NCI-H128 (cell line): ENCODE data around the gene GATB.

Experiments
- DNase-seq: peaks from one replicate; lab custom pipeline; 2025; ENCODE audit not compliant: unreplicated experiment; lab: John Stamatoyannopoulos, UW

GATB gene

GRCh38 chr4:151700566-151701316, 60.1 kb downstream of the GATB start:
- DNase-seq = no peak

- no peak for DNase-seq
Observed at GRCh38 chr4:151698213-151698612, 62.6 kb downstream of the GATB start.

GRCh38 chr4:151694961-151695720, 65.7 kb downstream of the GATB start:
- no peak for DNase-seq

DNA sequence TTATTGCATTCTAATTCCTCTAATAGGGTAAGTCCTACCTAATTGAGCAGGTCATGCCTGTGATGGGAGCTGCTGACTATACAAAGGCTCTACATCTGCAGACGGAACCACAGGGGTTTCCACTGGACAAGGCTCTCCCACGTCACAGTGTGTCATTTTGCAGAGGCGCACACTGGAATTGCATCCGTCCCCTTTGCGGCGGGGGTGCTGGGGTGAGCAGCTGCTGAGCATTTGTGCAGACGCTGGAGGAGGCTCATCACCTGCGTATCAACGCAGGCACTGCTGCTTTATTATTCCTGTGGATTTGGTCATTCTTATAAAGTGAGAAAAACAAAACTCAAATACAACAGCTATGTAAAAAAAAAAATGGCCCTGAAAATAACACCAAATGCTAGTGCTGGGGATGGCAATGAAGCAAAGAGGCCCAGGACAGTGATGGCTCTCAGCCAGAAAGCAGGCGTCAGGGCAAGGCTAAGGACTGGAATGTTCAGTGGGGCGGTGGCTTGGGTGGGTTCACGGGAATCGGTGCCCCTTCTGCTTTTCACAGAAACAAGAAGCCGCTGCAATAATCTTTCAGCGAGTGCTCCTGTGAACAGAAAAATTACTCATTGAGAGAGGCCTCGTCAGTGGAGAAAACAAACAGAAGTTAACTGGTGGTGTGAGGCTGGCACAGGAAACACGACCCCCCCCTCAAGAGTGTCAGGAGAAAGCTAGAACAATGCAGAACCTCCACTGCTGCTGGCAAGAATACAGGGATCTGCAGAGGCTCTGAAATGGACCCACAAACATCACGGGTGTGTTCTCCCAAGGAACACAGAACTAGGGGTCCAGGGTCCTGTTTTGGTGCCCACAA, 67.8 kb downstream of the GATB start:
- DNase-seq = no peak

GRCh38 chr4:151692443-151692782, 68.4 kb downstream of the GATB start:
- no peak for DNase-seq

DNA sequence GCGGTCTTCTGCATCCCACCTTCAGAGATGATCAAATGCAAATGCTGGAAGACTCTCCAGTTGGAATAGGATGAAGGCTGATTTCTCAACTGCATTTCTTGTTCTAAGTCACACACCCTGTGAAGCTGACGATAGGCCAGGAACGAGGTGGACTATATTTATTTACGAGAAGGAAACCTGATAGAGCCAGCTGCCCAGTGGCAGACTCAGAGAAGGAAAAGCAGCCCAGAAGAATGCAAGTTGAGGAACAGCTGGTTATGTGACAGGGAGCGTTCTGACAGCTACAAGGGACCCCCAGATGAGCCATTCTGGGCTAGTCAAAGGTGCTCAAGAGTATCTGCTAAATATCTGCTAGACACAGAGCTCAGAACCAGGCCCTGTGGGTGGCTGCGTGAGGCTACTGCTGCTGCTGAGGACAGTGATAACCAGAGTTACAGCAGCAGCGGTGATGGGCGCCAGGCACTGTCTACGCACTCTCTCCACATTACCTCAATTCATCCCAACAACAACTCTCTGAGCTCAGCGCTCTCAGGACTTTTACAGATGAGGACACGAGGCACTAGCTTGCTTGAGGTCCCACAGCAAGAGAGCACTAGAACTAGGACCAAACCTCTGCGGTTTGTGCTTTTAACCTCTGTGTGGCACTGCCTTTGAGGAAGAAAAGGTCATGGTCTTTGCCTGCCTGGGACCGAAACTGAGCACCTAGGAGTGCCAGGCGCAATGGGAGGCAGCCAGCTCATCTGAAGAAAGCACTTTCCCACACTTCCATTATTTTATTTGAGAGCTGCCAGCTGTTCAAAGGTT, 69.0 kb downstream of the GATB start:
- no peak for DNase-seq

GRCh38 chr4:151690876-151691275, 69.9 kb downstream of the GATB start:
- no peak for DNase-seq

GRCh38 chr4:151690164-151690870, 70.5 kb downstream of the GATB start:
- no peak for DNase-seq

- DNase-seq = no peak
Observed at GRCh38 chr4:151689211-151689991, 71.4 kb downstream of the GATB start.

DNA sequence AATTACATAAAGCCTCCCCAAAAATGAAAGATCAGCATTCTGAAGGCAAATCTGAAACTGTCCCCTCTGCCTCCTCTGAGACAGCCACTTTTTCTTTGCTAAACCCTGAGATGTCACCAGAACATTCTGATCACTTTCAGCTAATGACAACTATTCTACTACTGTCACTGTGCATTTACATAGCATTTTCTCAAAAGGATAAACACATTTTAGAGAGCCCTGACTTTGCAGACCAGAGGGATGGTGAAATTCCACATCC, 72.1 kb downstream of the GATB start:
- DNase-seq = no peak

GRCh38 chr4:151688003-151688784, 72.6 kb downstream of the GATB start:
- DNase-seq = no peak

- no peak for DNase-seq
Observed at GRCh38 chr4:151687021-151687640, 73.7 kb downstream of the GATB start.

- DNase-seq = no peak
Observed at GRCh38 chr4:151685303-151685702, 75.5 kb downstream of the GATB start.

DNA sequence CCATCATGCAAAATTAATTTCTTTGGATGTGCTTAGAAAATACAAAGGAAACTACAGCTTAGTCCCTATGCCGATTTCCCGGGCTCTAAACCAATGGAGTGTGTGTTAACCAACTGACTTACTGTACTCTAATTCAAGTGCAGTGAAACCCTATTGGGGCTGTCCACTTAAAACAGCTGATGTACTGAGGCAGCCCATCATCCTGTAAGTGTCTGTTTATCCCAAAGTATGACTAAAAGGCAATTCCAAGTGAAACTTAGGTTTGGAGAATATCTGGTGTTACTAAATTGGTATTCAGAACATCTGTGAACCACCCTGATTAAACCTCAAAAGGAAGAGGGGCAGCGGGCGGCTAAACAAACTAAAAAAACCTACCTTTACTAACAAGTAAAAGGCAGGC, 79.7 kb downstream of the GATB start:
- no peak for DNase-seq

- no peak for DNase-seq
Observed at GRCh38 chr4:151679231-151679630, 81.6 kb downstream of the GATB start.

GRCh38 chr4:151678048-151678872, 82.5 kb downstream of the GATB start:
- DNase-seq = peak; percentile 20

- DNase-seq = no peak
Observed at GRCh38 chr4:151677193-151677592, 83.6 kb downstream of the GATB start.

- no peak for DNase-seq
Observed at GRCh38 chr4:151676301-151676700, 84.5 kb downstream of the GATB start.
